HG02642 (cell line): ENCODE results near the gene MAP4.

ENCODE experiments used
- ATAC-seq: cut with Tn5 transposase; IDR thresholded peaks from one replicate; pipeline ENCODE4 v1.9.1; 2021; ENCODE audit warnings: mild to moderate bottlenecking; ENCODE audit not compliant: unreplicated experiment, poor library complexity

Gene MAP4

GRCh38 chr3:47974974-47975470 lies 41.2 kb downstream of the MAP4 start:
- ATAC-seq, result no peak

GRCh38 chr3:47971081-47971480 lies 45.1 kb downstream of the MAP4 start:
- no peak for ATAC-seq

DNA sequence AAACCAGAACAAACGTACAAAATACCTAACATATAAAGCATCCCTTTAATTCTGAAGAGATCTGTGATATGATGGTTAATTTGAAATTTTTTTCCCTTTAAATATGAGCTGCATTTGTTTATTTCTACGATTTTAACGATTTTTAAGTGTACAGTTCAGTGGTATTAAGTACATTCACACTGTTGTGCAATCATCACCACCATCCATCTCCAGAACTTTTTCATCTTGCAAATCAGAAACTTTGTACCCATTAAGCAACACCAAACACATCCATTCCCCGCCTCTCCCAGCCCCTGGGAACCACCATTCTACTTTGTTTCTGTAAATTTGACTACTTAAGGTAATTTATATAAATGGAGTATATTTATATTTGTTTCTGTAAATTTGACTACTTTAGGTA lies 51.5 kb downstream of the MAP4 start:
- no peak for ATAC-seq

- no peak for ATAC-seq
Observed at GRCh38 chr3:47961815-47962606, 54.2 kb downstream of the MAP4 start.

GRCh38 chr3:47961036-47961435 lies 55.2 kb downstream of the MAP4 start:
- ATAC-seq, result no peak

- ATAC-seq, result no peak
Observed at GRCh38 chr3:47956521-47956920, 59.7 kb downstream of the MAP4 start.

DNA sequence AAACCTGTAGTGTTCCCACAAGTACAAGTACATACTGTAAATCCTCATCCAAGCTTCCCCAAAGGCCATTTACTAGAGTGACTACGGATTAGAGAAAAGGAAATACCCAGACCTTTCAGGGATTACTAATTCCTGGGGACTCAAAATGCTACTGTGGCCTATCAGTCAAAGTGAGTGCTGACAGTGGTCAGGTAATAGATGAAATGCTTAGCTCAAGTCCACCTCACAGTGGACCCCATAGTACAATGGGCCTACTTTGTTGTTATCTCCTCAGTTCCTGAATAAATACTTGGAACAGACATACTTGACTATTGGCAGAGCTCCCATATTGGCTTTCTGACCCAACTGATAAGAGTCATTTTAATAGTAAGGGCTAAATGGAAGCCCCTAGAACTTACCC lies 61.6 kb downstream of the MAP4 start:
- no peak for ATAC-seq

- no peak for ATAC-seq
Observed at GRCh38 chr3:47950453-47951169, 65.6 kb downstream of the MAP4 start.

GRCh38 chr3:47949979-47950378 lies 66.2 kb downstream of the MAP4 start:
- ATAC-seq, result no peak

DNA sequence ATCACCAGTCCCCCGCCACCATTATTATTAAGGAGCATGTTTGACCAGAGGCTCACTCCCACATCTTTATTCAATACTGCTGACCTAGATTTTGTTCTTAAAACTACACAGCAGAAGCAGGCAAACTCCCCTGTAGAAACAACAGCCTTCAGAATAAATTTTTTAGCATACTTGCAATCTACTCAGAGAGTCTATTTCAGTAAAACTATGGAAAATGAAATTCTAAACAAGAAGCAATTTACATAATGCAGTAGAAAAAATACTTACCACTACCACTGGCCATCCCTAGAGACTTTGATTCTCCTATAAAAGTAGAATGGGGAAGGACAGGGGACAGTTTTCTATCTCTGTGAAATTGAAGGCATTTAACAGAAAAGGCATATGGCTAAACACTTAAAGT lies 76.0 kb downstream of the MAP4 start:
- no peak for ATAC-seq

DNA sequence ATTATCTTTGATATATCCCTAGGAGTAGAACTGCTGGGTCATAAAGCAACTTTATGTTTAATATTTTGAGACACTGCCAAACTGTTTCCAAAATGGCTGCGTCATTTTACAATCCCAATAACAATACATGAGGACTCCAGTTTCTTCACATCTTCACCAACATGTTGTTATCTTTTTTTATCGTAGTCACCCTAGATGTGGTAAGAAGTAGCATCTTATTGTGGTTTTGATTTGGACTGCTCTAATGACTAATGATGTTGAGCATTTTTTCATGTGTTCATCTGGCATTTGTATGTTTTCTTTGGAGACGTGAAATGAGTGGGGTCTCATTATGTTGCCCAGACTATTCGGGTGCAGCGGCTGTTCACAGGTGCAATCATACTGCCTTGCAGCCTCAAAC lies 83.8 kb downstream of the MAP4 start:
- no peak for ATAC-seq

GRCh38 chr3:47930979-47931378 lies 85.2 kb downstream of the MAP4 start:
- no peak for ATAC-seq

GRCh38 chr3:47916696-47917095 lies 99.5 kb downstream of the MAP4 start:
- ATAC-seq, result no peak

- ATAC-seq, result no peak
Observed at GRCh38 chr3:47916201-47916600, 100.0 kb downstream of the MAP4 start.

DNA sequence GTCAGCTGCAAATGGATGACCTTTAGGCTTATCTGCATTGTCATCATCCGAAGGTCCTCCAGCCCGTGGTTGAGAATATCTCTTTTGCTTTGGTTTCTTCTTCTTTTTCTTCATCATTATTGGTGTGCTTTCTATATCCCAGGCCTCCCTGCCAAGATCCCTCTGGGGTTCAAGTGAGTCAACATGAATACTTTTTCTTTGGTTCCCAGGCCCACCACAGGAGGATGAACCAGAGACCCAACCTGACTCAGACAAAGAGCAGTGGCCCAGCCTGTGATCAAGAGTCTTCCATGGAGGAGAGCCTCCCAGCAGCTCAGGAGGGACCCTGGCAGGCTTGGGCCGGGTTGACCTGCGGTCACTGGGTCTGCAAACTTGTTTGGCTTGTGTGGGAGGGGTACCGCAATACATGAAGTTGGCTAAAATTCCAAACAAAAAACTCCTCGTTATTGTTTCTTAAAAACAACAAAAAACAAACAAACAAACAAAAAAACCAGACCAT lies 104.2 kb downstream of the MAP4 start:
- ATAC-seq, result no peak

DNA sequence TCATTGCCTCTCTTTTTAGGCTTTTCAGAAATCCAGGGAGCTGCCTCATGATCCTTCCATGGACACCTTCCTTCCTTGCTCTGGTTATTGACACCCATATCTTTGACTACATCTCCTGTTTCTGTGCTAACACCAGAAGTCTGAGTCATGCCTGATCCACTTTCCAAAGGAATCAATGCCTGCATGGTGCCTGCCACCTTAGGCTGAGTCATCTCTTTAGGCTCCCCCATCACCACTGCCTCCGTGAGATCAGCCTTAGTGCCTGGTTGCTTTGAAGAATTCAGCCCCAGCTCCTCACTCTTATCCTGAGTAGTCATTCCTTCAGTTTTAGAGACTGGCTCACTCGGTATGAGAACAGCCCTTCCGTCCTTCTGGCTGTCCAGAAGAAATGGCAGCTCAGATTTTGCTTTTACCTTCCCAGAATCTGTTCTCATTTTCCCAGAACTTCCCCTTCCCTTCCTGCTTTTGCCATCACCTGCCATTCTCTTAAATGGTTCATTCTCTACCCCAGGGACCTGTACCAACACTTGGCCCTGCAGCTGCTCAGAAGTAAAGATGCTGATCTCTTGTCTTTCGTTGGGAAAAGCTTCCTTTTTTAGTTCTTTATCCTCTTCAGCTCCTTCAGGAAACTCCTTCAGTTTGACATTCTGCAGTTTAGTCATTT lies 105.3 kb downstream of the MAP4 start:
- no peak for ATAC-seq

GRCh38 chr3:47910233-47910632 lies 106.0 kb downstream of the MAP4 start:
- no peak for ATAC-seq

- ATAC-seq, result no peak
Observed at GRCh38 chr3:47909607-47910006, 106.6 kb downstream of the MAP4 start.

DNA sequence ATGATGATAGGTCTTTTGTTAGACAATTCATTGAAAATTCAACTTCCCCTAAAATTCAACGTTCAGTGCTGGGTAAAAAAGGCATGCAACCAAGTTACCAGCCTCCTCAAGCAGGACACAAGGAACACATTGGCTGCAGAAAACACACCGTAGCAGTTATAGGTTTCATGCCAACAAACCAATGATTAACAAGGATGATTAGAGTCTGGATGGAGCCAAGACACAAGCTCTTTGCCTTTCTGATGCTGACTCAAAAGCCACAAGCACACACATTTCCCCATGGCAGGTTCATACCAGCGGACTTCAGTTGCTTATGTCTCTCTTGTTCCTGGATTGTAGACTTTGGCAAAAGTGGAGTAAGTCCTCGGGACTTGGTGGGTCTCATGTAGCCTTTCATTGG lies 107.5 kb downstream of the MAP4 start:
- ATAC-seq, result no peak

DNA sequence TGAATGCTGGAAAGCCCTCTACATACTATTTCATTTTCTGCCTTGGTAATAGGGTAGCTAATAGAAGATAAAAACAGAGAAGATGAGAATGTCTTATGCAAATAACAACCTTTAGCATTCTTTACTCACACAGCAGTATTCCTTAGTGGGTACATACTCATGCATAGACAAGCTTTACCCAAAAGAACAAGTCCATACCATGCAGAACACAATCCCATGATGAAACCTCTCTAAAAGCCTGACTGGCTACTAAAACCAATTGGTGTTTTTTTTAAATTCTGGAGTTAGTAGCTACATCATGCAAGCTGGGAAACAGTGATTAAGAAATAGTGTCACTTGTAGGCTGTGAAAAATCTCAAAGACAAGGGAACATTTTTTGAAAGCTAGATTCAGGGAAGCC lies 108.4 kb downstream of the MAP4 start:
- no peak for ATAC-seq

GRCh38 chr3:47902746-47903145 lies 113.5 kb downstream of the MAP4 start:
- no peak for ATAC-seq
